ENCODE data around the gene CNPY4. TPM values are rescaled to one million over a fixed set of nuclear protein-coding genes. Genes with fewer than 3 reads are reported as not detected.
A peak's percentile ranks its signal among the peaks of the same experiment; 100 is the strongest.

The CNPY4 gene, protein sequence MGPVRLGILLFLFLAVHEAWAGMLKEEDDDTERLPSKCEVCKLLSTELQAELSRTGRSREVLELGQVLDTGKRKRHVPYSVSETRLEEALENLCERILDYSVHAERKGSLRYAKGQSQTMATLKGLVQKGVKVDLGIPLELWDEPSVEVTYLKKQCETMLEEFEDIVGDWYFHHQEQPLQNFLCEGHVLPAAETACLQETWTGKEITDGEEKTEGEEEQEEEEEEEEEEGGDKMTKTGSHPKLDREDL
- 24.2 and 25.0 TPM in 2 replicates for total RNA-seq

DNA sequence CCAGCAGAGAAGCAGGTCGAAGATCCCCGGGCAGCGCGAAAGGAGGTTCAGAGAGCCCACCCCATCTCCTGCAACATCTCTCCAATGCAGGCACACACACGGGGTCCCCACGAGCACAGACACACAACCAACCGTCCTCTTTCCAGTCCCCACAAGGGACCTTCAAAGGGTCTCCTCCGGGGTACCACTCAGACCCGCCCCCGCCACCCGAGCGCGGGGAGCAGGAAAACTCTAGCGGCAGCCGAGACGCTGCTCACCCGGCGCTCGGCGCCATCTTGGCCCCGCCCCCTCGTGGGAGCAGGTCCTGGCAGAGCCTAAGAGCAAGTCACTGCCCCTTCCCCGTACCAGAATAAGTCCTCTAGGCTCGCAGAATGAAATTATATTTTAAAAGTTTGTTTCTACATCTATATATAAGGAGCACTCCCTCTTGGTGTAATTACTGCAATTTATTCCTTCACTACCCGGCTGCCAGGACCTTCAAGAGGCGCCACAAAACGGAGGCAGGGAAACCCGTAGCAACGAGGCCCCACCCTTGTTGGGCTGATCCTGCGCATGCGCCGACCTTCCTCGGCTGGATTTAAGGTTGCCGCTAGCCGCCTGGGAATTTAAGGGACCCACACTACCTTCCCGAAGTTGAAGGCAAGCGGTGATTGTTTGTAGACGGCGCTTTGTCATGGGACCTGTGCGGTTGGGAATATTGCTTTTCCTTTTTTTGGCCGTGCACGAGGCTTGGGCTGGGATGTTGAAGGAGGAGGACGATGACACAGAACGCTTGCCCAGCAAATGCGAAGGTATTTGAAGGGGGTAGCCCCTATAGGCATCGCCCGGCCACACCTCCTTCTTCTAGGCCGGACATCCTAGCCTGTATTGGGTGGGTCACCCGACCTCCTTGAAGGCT lies at the start of gene CNPY4, which contains the start of gene TAF6:
Gene CNPY4, plus strand, starts transcription at position 563 of the 898 bp plus-strand sequence. Its CDS starts 111 bp downstream, at position 674.
Gene TAF6, minus strand, starts transcription at position 287 of the 898 bp plus-strand sequence. CDS start 5,149 bp downstream, outside the sequence.
- Histone ChIP-seq H3K4me2 (ENCODE audit: insufficient read depth, low read length) (peak within 1 kb of the TSS; percentile 95), H2AFZ (ENCODE audit: low read length) (peak within 1 kb of the TSS; percentile 94), H3K4me3 (ENCODE audit: insufficient read depth, low read length) (peak within 1 kb of the TSS; percentile 78), H3K9me3 (ENCODE audit: low read depth, low read length) (no peaks in the 10 kb centered on the region), H4K20me1 (ENCODE audit: insufficient read depth, low read length) (no peaks in the 10 kb centered on the region), H3K27ac (ENCODE audit: low read depth, low read length) (peak within 1 kb of the TSS; percentile 92), H3K79me2 (ENCODE audit: insufficient read depth, low read length) (peaks cover 26% of the 10 kb centered on the region), H3K27me3 (ENCODE audit: insufficient read depth, low read length) (no peaks in the 10 kb centered on the region), H3K36me3 (ENCODE audit: insufficient read depth, low read length) (peaks cover 7% of the 10 kb centered on the region), H3K4me1 (ENCODE audit: insufficient read depth, low read length) (peaks cover 18% of the 10 kb centered on the region)
- peak; percentile 99 for DNase-seq (ENCODE audit: insufficient read length, low spot score, missing footprints)
- TF ChIP-seq, protein P1, sequence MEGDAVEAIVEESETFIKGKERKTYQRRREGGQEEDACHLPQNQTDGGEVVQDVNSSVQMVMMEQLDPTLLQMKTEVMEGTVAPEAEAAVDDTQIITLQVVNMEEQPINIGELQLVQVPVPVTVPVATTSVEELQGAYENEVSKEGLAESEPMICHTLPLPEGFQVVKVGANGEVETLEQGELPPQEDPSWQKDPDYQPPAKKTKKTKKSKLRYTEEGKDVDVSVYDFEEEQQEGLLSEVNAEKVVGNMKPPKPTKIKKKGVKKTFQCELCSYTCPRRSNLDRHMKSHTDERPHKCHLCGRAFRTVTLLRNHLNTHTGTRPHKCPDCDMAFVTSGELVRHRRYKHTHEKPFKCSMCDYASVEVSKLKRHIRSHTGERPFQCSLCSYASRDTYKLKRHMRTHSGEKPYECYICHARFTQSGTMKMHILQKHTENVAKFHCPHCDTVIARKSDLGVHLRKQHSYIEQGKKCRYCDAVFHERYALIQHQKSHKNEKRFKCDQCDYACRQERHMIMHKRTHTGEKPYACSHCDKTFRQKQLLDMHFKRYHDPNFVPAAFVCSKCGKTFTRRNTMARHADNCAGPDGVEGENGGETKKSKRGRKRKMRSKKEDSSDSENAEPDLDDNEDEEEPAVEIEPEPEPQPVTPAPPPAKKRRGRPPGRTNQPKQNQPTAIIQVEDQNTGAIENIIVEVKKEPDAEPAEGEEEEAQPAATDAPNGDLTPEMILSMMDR (IDR thresholded peaks at IDR 0.05; ENCODE audit: extremely low read depth, low read depth, low read length) = no peak

DNA sequence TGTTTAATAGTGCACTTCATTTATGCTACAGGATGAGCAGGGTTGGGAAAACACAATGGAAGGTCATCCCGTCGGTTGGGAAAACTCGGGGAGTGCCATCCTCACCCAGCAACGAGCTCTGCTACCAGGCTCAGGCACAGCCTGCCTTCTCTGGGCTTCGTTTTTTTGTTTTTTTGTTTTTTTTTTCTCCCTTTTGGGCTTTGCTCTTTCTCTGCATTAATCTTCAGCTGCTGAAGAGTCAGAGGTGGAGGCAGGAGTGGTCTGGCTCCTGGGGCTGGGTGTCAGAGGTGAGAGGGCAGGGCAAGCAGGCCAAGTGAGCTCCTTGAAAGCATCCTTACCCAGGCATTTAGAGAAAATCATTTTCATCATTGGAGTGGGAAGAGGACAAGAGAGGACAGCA lies 49.4 kb upstream of the CNPY4 start:
- Histone ChIP-seq H2AFZ (ENCODE audit: low read length) (no peak overlapping the region), H3K9me3 (ENCODE audit: low read depth, low read length) (peaks cover 37% of the 10 kb centered on the region), H4K20me1 (ENCODE audit: insufficient read depth, low read length) (peaks cover 2% of the 10 kb centered on the region), H3K4me1 (ENCODE audit: insufficient read depth, low read length) (no peaks in the 10 kb centered on the region), H3K27me3 (ENCODE audit: insufficient read depth, low read length) (no peaks in the 10 kb centered on the region), H3K79me2 (ENCODE audit: insufficient read depth, low read length) (peaks cover 5% of the 10 kb centered on the region), H3K4me2 (ENCODE audit: insufficient read depth, low read length) (no peak overlapping the region), H3K4me3 (ENCODE audit: insufficient read depth, low read length) (peak overlapping the region; percentile 6), H3K36me3 (ENCODE audit: insufficient read depth, low read length) (peaks cover 56% of the 10 kb centered on the region), H3K27ac (ENCODE audit: low read depth, low read length) (no peak overlapping the region)
- DNase-seq (ENCODE audit: insufficient read length, low spot score, missing footprints) = no peak
- TF ChIP-seq, protein P1 (IDR thresholded peaks at IDR 0.05; ENCODE audit: extremely low read depth, low read depth, low read length) = no peak

DNA sequence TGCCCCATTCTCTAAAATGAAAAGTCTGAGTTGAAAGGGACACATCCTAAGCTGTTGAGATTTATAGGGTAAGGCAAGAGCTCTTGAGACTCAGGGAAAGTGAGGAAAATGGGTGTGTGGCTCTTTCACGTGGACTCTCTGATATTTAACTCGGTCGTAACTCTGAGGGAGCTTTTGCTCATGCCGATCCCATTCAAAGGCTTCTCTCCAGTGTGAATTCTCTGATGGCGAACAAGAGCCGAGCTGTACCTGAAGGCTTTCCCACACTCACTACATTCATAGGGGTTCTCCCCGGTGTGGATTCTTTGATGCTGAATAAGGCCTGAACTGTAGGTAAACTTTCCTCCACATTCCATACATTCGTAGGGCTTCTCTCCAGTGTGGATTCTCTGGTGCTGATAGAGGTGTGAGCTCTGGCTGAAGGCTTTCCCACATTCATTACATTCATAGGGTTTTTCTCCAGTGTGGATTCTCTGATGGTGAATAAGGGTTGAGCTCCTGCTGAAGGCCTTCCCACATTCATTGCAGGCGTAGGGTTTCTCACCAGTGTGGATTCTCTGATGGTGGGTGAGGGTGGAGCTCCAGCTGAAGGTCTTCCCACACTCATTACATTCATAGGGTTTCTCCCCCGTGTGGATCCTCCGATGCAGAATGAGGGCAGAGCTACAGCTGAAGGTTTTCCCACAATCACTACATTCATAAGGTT lies 48.3 kb upstream of the CNPY4 start:
- Histone ChIP-seq H3K79me2 (ENCODE audit: insufficient read depth, low read length) (peaks cover 16% of the 10 kb centered on the region), H3K27me3 (ENCODE audit: insufficient read depth, low read length) (no peaks in the 10 kb centered on the region), H2AFZ (ENCODE audit: low read length) (no peak overlapping the region), H3K4me1 (ENCODE audit: insufficient read depth, low read length) (no peaks in the 10 kb centered on the region), H3K4me3 (ENCODE audit: insufficient read depth, low read length) (peak overlapping the region; percentile 24), H3K4me2 (ENCODE audit: insufficient read depth, low read length) (no peak overlapping the region), H3K36me3 (ENCODE audit: insufficient read depth, low read length) (peaks cover 68% of the 10 kb centered on the region), H4K20me1 (ENCODE audit: insufficient read depth, low read length) (peaks cover 2% of the 10 kb centered on the region), H3K9me3 (ENCODE audit: low read depth, low read length) (peaks cover 37% of the 10 kb centered on the region), H3K27ac (ENCODE audit: low read depth, low read length) (no peak overlapping the region)
- peak; percentile 11 for DNase-seq (ENCODE audit: insufficient read length, low spot score, missing footprints)
- TF ChIP-seq, protein P1 (IDR thresholded peaks at IDR 0.05; ENCODE audit: extremely low read depth, low read depth, low read length) = no peak

Data from osteoblast (primary cell).